ENCODE data around the gene FBP2. TPM values are rescaled to one million over a fixed set of nuclear protein-coding genes. Genes with fewer than 3 reads are reported as not detected.

FBP2 gene
- total RNA-seq, 1 donor from 2014 or later = not detected

DNA sequence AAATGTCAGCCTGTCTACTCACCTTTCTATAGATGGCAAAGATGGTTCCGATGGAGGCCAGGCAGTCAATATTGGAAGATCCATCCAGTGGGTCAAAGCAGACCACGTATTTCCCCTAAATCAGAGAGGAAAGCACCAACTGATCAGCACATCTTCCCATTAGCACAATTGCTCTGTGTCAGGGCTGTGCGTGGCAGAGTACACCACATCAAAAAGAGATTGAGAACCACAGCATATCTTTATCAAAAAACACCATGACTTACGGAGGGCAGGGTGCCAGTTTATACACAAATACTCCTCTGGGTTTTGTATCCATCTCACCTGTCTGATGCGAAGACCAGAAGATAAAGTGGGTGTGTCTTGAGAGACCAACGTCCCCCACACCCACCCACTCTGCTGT, 9.1 kb downstream of the FBP2 start:
- H3K4me3 ChIP-seq = no peak overlapping the region
- no peaks in the 10 kb centered on the region for H3K27me3 ChIP-seq
- no peaks in the 10 kb centered on the region for H3K36me3 ChIP-seq
- DNase-seq (no peak), ATAC-seq (no peak)
- no peak overlapping the region for H3K27ac ChIP-seq
- TF ChIP-seq, protein P1, sequence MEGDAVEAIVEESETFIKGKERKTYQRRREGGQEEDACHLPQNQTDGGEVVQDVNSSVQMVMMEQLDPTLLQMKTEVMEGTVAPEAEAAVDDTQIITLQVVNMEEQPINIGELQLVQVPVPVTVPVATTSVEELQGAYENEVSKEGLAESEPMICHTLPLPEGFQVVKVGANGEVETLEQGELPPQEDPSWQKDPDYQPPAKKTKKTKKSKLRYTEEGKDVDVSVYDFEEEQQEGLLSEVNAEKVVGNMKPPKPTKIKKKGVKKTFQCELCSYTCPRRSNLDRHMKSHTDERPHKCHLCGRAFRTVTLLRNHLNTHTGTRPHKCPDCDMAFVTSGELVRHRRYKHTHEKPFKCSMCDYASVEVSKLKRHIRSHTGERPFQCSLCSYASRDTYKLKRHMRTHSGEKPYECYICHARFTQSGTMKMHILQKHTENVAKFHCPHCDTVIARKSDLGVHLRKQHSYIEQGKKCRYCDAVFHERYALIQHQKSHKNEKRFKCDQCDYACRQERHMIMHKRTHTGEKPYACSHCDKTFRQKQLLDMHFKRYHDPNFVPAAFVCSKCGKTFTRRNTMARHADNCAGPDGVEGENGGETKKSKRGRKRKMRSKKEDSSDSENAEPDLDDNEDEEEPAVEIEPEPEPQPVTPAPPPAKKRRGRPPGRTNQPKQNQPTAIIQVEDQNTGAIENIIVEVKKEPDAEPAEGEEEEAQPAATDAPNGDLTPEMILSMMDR (IDR thresholded peaks at IDR 0.05) = no peak
- H3K4me1 ChIP-seq = no peaks in the 10 kb centered on the region
- no peaks in the 10 kb centered on the region for H3K9me3 ChIP-seq
- intact Hi-C loops (cut with DNase I) = no loop called here

- no peak overlapping the region for H3K4me3 ChIP-seq
- H3K36me3 ChIP-seq = no peaks in the 10 kb centered on the region
- no peak overlapping the region for H3K27ac ChIP-seq
- H3K4me1 ChIP-seq = no peaks in the 10 kb centered on the region
- TF ChIP-seq, protein P1 (IDR thresholded peaks at IDR 0.05) = no peak
- intact Hi-C loops (cut with DNase I) = no loop called here
- DNase-seq (no peak), ATAC-seq (no peak)
- H3K27me3 ChIP-seq = no peaks in the 10 kb centered on the region
- no peaks in the 10 kb centered on the region for H3K9me3 ChIP-seq
Observed at GRCh38 chr9:94581728-94582127, 11.9 kb downstream of the FBP2 start.

GRCh38 chr9:94577571-94577970, 16.1 kb downstream of the FBP2 start:
- intact Hi-C loops (cut with DNase I) = no loop called here
- TF ChIP-seq, protein P1 (IDR thresholded peaks at IDR 0.05) = no peak
- DNase-seq (no peak), ATAC-seq (no peak)
- Histone ChIP-seq H3K27ac (no peak overlapping the region), H3K9me3 (no peaks in the 10 kb centered on the region), H3K4me3 (no peak overlapping the region), H3K36me3 (no peaks in the 10 kb centered on the region), H3K4me1 (no peaks in the 10 kb centered on the region), H3K27me3 (no peaks in the 10 kb centered on the region)

GRCh38 chr9:94577036-94577435, 16.6 kb downstream of the FBP2 start:
- H3K4me3 ChIP-seq = no peak overlapping the region
- no peaks in the 10 kb centered on the region for H3K4me1 ChIP-seq
- ATAC-seq (no peak), DNase-seq (no peak)
- intact Hi-C loops (cut with DNase I) = no loop called here
- TF ChIP-seq, protein P1 (IDR thresholded peaks at IDR 0.05) = no peak
- H3K27me3 ChIP-seq = no peaks in the 10 kb centered on the region
- H3K9me3 ChIP-seq = no peaks in the 10 kb centered on the region
- no peak overlapping the region for H3K27ac ChIP-seq
- no peaks in the 10 kb centered on the region for H3K36me3 ChIP-seq

- ATAC-seq (peak; percentile 73), DNase-seq (no peak)
- H3K36me3 ChIP-seq = no peaks in the 10 kb centered on the region
- no peaks in the 10 kb centered on the region for H3K27me3 ChIP-seq
- H3K9me3 ChIP-seq = no peaks in the 10 kb centered on the region
- no peaks in the 10 kb centered on the region for H3K4me1 ChIP-seq
- H3K4me3 ChIP-seq = no peak overlapping the region
- intact Hi-C loops (cut with DNase I) = no loop called here
- no peak overlapping the region for H3K27ac ChIP-seq
- TF ChIP-seq, protein P1 (IDR thresholded peaks at IDR 0.05) = no peak
Observed at GRCh38 chr9:94576131-94576530, 17.5 kb downstream of the FBP2 start.

Data from upper lobe of right lung (tissue), 1 donor.